KOPT-K1 (cell line): Measurements from ENCODE around the gene EIF3F.

Experiments used
- H3K27ac ChIP-seq: fragments of 200-600 bp; sonication (generic); 2 replicates; pipeline ENCODE4 v1.5.1; 2016; ENCODE audit warnings: antibody characterized with exemption, mild to moderate bottlenecking, low read depth, low read length; ENCODE audit not compliant: poor library complexity, severe bottlenecking
- H3K36me3 ChIP-seq: fragments of 200-600 bp; sonication (generic); 2 replicates; pipeline ENCODE4 v1.5.1; 2017; ENCODE audit warnings: antibody characterized with exemption, mild to moderate bottlenecking, low read length, moderate library complexity; ENCODE audit not compliant: insufficient read depth
- H3K9me3 ChIP-seq: fragments of 200-600 bp; sonication (generic); 2 replicates; pipeline ENCODE4 v1.5.1; 2017; ENCODE audit warnings: antibody characterized with exemption, low read length, mild to moderate bottlenecking; ENCODE audit not compliant: insufficient read depth, poor library complexity, severe bottlenecking

The EIF3F gene

GRCh38 chr11:8023831-8024555 is 36.9 kb downstream of the EIF3F start:
- Histone ChIP-seq H3K27ac (no peak overlapping the region), H3K9me3 (no peaks in the 10 kb centered on the region), H3K36me3 (no peaks in the 10 kb centered on the region)

- Histone ChIP-seq H3K27ac (no peak overlapping the region), H3K9me3 (no peaks in the 10 kb centered on the region), H3K36me3 (no peaks in the 10 kb centered on the region)
Measured at GRCh38 chr11:8025123-8025522, 38.0 kb downstream of the EIF3F start.

DNA sequence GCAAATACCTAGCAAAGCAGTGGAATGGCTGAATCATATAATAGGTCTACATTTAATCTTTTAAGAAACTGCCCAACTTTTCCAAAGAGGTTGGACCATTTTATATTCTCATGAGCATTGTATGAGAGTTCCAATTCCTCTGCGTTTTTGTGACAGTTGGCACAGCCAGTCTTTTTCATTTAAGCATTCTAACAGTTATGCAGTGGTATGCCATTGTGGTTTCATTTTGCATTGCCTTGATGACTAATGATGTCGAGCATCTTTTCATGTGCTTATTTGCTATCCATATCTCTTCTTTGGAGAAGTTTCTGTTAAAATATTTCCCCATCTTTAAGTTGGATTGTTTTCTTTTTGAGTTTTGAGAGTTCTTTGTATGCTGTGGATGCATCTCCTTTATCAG is 38.7 kb downstream of the EIF3F start:
- Histone ChIP-seq H3K27ac (no peak overlapping the region), H3K36me3 (no peaks in the 10 kb centered on the region)

GRCh38 chr11:8026982-8027381 is 39.8 kb downstream of the EIF3F start:
- no peaks in the 10 kb centered on the region for H3K36me3 ChIP-seq
- H3K9me3 ChIP-seq: no peaks in the 10 kb centered on the region
- H3K27ac ChIP-seq: no peak overlapping the region

More for the DNA sequence above, 38.7 kb downstream of the EIF3F start:
- no peaks in the 10 kb centered on the region for H3K9me3 ChIP-seq

DNA sequence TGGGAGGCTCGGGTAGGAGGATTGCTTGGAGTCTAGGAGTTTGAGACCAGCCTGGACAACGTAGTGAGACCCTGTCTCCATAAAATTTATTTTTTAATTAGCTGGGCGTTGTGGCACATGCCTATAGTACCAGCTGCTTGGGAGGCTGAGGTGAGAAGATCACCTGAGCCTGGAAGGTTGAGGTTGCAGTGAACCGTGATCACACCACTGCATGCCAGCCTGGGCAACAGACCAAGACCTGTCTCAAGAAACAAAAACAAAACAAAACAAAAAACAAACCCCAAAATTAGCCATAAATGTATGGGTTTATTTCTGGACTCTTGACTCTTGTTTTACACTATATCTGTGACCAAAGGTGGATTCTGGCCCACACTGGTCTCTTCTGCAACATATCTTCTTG is 41.6 kb downstream of the EIF3F start:
- Histone ChIP-seq H3K9me3 (no peaks in the 10 kb centered on the region), H3K36me3 (no peaks in the 10 kb centered on the region), H3K27ac (no peak overlapping the region)

- no peaks in the 10 kb centered on the region for H3K9me3 ChIP-seq
- H3K27ac ChIP-seq: no peak overlapping the region
- no peaks in the 10 kb centered on the region for H3K36me3 ChIP-seq
Measured at GRCh38 chr11:8030526-8031247, 43.5 kb downstream of the EIF3F start.

- no peaks in the 10 kb centered on the region for H3K36me3 ChIP-seq
- no peak overlapping the region for H3K27ac ChIP-seq
- no peaks in the 10 kb centered on the region for H3K9me3 ChIP-seq
Measured at GRCh38 chr11:8031248-8032115, 44.3 kb downstream of the EIF3F start.

DNA sequence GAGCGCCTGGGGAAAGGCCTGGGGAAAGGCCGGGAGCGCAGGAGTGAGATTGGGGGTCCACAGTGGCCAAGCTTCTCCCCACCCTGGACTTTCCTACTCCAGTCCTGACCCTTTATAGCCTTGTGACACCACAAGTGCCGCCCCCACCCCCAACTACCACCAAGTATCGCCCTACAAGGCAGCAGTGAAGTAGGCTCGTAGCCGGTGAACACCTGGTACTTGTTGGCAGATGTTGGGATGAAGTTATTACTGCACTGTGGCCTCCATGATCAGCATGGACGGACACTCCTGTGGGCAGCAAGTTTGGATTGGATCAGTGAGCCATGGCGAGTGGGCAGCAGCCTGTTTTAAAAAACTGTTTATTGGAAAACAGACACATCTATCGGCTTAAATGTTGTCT is 45.0 kb downstream of the EIF3F start:
- no peaks in the 10 kb centered on the region for H3K9me3 ChIP-seq
- H3K36me3 ChIP-seq: no peaks in the 10 kb centered on the region

GRCh38 chr11:8032576-8033304 is 45.6 kb downstream of the EIF3F start:
- H3K9me3 ChIP-seq: no peaks in the 10 kb centered on the region
- H3K36me3 ChIP-seq: no peaks in the 10 kb centered on the region
- no peak overlapping the region for H3K27ac ChIP-seq

More for the DNA sequence above, 45.0 kb downstream of the EIF3F start:
- H3K27ac ChIP-seq: no peak overlapping the region

DNA sequence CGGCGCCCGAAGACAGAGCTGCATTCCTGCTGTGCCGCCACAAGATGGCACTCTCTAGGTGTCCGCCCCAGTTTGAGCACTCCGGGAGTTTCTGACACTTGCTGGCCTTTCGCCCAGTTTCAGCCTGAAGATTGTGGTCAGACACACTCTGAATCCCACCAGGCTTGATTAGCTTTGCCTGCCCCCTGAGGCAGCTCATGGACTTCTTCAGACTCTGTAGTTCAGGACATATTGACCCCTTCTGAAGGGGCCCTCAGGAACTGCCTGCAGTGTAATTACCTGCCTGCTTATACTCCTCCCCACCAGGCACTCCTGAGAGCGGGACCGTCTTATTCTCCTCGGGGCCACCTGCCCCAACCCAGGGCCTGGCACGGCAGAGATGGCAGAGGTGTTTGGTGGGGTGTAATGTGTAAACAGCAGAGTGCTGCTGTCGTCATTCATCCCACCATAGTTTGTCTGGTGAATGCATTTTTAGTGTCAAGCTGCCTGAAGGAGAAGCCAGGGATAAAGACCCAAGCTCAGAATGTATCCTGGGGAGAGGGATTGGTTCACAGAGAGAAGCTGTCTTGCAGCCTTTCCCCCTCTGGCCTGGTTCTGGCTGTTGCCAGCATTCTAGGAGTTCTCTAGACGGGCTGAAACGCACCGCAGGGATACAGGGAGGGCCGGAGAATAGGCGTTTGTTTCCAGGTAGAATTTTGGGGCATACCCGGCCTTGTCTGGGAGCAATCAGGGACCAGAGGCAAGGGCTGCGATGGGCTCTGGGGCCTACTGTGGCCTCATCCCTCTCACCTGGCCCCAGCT is 46.4 kb downstream of the EIF3F start:
- Histone ChIP-seq H3K36me3 (no peaks in the 10 kb centered on the region), H3K9me3 (no peaks in the 10 kb centered on the region), H3K27ac (no peak overlapping the region)

DNA sequence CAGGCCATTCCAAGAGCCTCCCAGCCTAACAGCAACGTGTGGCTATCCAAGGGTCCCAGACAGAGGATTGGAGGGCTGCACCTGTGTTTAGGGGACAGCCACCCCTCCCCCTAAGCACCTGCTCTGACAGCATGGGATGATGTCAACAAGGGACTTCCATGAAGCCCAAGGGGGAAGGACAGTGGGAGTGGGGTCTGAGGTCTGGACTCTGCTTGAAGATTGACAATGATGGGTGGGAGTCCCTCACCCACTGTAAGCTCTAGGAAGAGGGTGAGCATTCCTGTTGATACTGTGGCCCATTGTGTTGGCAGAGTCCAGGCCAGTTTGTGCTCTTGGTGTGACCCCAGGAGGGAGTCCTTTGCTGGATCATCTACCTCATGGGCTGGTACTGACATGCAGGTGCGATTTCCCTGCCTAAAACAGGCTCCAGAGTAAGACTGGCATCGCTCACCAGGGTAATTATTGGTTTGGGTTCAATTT is 47.0 kb downstream of the EIF3F start:
- Histone ChIP-seq H3K36me3 (no peaks in the 10 kb centered on the region), H3K9me3 (no peaks in the 10 kb centered on the region)

DNA sequence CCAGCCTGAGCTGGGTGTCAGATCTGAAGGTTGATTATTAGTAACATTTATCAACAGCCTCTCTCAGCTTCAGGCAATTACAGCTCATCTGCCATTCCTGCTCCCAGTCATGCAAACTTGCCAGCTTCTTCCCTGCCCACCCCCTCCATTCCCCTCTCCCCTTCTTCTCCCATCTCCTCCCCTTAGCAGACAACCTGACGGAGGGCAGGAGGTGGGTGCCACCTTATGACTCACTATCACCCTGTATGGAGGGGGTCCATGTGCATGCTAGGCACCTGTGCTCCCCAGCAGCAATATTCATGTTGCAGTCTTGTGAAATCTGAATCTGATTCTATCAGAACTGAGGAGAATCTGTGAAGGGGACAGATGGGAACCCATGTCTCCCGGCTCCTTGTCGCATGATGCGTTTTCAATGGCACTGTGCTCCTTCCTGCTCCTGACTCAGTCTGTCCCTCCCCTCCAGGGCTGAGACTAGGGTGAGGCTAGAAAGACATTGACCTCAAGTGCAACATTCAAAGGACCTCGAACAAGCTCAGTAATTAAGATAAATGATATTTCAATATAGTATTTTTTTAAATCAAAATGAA is 47.6 kb downstream of the EIF3F start:
- no peaks in the 10 kb centered on the region for H3K36me3 ChIP-seq
- no peaks in the 10 kb centered on the region for H3K9me3 ChIP-seq
- H3K27ac ChIP-seq: no peak overlapping the region

More for the DNA sequence above, 47.0 kb downstream of the EIF3F start:
- H3K27ac ChIP-seq: no peak overlapping the region

GRCh38 chr11:8035200-8035855 is 48.2 kb downstream of the EIF3F start:
- Histone ChIP-seq H3K9me3 (no peaks in the 10 kb centered on the region), H3K27ac (no peak overlapping the region), H3K36me3 (no peaks in the 10 kb centered on the region)
